LoVo (cell line): ENCODE data around the gene ZFP3.
"Not testable (repeated sequence)": the region's sequence is repeated elsewhere in the genome, so short reads cannot be mapped to it uniquely, and the experiment has no call there.

Source experiments
- DNase-seq: peaks from one replicate; pipeline ENCODE4 v3.0.0-alpha.2; 2016; ENCODE audit warnings: low spot score

Gene ZFP3

DNA sequence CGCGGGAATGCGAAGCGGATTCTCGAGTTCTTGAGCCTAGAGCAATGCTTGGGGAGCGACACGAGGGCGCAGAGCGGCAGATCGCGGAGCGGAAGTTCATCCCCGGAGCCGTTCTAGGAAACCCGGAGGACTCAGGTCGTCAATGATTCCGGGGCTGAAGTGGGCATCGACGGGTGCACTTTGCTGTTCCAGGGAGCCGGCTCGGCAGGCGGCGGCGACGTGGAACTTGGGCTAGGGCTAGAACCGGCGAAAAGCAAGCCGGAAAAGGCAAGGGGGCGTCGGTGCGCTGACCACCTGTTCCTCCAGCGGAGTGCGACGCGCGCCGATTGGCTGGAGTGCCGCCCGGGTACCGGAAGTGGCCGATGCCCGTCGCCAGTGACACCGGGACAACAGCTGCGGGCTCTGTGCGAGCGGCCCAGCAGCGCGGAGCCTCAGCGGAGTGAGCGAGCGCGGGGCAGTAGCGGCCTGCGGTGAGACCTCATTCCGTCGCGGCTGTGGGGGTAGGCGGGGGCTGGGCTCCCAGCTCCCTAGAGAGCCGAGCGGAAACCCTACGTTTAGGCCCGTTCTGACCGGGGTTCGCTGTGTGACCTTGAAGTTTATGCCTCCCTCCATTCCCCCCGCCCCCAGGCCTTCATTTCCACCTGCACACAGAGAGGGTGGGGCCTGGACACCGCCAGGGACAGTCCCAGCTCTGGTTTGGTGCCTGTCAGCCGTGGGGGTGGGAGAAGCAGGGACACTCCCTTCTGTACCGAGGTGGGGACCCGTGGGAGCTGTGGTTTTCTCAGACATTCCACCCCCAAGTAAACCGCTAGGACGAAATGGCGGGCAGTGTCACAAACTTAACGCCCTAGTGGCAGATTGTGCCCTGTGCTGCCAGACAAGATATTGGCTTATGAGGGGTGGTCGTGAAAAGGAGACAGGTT is at the start of gene ZFP3:
Gene ZFP3 (plus strand): TSS at position 362 of the 923 bp plus-strand sequence. CDS start 13,038 bp downstream, outside the sequence.
- DNase-seq: no peak

DNA sequence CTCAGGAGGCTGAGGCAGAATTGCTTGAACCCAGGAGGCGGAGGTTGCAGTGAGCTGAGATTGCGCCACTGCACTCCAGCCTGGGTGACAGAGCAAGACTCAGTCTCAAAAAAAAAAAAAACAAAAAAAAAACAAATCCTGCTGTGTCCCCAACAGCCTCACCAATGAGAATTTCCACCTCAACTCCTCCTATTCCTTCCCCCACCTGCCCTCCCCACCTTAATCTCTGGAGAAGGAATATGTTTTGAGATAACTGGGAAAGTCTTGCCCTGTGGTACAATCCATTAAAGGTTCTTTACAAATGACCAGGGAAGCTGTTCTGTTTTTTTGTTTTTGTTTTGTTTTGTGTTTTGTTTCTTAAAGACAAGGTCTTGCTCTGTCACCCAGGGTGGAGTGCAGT is 48.1 kb upstream of the ZFP3 start:
- not testable (repeated sequence) for DNase-seq

DNA sequence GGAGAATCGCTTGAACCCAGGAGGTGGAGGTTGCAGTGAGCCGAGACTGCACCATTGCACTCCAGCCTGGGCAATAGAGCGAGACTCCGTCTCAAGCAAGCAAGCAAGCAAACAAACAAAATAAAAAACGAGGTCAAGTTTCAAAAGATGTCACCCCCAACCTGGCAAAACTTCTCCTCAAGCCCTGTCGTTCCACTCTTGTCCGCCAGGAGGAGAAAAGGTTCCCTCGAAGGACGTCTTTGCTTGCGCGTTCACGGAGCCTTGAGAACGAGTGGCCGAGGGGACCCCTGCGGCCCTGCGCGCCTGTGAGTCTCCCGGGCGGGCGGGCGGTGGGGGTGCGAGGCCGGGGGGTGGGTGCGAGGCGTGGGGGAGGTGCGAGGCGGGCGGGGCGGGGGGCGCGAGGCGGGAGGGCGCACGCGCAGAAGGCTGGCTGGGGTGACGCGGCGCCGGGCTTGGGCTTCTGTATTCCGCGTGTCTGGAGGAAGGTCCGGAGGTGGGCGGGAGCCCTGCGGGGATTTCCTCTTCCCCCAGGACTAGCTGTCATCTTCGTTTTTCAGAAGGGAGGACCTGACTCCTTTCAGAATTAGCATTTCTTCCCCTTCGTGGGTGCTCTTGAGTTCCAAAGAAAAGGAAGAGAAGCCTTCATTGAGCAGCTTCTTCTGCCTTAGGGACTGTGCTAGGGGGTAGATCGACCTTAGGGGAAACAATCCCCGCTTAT is 46.7 kb upstream of the ZFP3 start:
- peak; percentile 77 for DNase-seq

DNA sequence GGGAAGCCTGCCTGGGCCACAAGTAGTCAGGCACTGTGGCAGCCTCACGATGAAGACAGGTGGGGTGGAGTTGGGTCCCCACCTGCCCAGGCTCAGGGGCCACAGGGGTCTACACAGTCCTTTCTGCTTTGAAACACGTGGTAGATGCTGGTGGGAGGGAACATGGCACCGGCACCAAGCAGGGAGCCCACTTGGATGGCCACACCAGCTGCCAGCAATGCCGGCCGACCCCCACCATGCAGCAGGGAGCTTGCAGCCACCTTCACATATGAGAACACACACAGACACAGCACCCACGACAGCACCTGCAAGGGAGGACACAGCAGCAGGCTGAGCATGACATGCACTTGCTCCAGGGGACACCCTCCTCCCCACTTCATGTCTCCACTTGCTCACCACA is 45.4 kb upstream of the ZFP3 start:
- no peak for DNase-seq

DNA sequence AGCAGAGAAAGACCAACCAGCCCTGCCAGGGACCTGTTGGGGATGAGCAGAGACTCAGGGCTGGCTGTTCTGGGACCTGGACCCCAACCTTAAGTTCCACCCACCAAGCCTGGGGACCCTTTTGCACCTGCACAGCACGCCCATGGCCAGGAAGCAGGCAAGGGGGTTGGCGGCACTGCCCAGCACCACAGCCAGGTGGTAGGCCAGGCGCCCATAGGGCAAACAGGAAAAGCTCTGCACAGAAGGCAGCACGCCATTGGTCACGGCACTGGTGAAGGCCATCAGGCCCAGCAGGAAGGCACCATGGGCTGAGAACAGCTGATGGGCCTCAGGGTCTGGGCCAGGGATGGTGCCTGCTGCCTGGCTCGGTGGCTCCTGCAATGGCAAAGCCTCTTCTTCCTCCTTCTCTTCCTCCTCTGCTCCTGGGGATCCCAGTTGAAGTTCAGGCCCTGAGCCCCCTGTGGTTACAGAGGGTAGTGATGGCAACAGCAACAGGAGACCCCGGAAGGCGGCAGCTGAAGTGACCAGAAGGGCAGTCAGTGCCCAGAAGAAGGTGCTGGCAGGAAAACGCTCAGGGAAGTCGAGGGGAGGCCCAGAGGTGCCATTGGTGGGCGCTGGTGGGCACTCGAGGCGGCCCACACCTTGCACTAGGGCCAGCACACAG is 44.8 kb upstream of the ZFP3 start:
- no peak for DNase-seq

DNA sequence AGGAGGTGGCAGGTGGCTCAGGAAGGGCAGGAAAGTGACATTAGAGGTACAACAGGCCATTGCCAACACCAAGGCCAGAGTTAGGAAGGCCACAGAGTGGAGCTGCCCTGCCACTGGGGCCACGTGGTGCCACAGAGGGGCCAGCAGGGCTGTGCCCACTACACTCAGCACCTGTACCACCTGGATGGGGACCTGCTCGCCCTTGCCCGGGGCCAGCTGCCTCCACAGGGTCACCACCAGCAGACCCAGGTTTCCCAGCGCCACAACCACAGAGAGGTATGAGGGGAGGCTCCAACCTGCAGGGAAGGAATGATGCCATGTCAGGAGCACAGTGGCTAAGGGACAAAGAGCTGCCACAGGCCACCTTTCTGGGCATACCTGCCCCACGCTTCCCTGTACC is 44.2 kb upstream of the ZFP3 start:
- no peak for DNase-seq

DNA sequence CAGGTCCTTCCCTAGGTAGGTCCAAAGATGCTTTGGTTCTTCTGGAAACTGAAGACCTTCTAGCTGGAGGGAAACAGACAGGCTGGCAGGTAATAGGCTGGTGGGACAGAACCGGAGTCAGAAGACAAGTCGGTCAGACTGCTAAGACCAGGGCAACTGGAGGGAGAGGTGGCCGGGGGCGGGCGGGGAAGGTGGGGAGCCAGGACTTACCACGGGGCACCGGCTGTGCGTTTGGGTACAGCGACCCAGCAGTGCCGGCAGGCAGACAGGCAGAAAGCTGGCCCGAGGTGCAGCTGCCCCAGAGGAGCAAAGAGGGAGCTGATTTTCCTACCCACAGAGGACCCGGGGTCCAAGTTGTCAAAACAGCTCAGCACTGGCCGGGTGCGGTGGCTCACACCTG is 43.6 kb upstream of the ZFP3 start:
- DNase-seq: no peak

DNA sequence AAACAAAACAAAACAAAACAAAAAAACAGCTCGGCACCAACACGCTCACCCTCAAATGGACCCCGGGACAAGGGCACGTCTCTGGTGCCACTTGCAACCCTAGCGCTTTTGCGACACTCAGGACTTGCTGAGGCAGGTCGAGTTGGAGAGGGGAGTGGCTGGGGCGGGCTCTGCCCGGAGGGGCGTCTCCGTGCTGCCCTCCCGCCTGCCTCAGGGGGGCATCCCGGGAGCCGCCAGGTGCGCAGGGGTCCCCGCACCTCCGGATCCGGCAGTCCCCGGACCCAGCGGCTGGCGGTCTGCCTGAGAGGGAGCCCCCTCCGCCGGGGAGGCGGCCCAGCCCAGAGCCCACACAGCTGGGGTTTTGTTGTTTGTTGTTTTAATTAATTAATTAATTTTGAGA is 43.0 kb upstream of the ZFP3 start, which contains the start of gene SLC52A1:
Gene SLC52A1 (minus strand): TSS at position 112 of the 400 bp plus-strand sequence. CDS start 820 bp downstream, outside the sequence.
- peak; percentile 24 for DNase-seq

DNA sequence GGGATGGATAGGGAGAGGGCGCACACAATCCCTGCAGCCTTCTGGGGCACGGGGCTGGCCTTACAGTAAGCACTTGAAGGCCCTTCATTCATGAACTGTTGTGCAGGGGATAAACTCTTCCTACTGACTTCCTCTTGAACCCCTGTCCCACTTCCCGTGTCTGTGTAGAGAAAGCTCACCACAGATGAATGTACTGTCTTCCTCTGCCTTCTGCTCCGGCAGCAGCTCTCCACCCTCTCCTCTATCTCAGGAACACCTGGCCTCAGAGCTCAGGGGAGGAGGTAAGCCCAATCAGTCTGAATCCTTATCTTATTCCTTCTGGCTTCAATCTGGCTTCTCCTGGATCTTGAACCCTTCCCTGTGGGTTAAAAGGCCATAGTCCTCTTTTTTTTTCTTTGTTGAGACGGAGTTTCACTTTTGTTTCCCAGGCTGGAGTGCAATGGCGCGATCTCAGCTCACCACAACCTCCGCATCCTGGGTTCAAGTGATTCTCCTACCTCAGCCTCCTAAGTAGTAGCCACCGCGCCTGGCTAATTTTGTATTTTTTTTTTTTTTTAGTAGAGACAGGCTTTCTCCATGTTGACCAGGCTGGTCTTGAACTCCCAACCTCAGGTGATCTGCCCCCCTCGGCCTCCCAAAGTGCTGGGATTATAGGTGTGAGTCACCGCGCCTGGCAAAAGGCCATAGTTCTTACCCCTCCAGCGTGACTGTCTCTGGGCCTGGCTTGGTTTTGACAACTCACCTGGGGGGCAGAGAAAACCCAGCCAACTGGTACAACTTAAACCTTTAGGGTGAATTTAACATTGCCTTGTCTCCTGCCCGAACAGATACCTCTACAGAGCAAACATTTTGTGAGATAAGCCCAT is 35.9 kb upstream of the ZFP3 start:
- peak; percentile 15 for DNase-seq

DNA sequence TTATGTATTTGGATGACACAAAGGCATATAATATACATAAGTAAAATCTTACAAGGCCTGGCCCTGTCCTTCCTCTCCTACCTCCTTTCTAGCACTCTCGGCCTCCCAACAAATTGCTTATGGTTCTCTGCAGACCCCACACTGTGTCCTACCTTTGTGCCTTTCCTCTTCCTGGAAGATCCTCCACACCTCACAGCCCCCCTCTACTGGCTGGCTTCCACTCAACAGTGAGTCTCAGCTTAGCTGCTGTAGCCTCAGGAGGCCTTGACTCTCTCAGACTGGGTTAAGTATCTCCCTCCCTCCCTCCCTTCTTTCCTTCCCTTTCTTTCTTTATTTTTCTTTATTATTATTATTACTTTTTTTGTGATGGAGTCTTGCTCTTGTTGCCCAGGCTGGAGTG is 34.7 kb upstream of the ZFP3 start:
- DNase-seq: no peak

DNA sequence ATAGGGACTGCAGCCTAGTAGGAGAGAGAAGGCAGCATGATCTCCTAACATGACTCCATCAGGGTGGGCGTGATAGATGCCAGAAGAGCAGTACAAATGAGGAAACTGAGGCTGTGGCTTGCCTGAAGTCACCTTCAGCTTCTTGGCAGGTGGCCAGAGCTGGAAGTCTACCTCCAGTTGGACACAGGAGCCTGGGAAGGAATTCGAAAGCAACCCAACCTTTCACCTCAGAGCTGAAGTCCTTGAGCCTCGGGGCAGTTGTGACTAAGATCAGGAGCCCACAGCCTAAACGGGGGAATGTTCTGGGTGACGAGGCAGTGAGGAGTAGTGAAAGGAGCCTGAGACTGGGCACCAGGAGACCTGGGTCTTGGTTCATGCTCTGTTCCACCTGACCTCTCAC is 33.6 kb upstream of the ZFP3 start:
- DNase-seq: peak; percentile 41

DNA sequence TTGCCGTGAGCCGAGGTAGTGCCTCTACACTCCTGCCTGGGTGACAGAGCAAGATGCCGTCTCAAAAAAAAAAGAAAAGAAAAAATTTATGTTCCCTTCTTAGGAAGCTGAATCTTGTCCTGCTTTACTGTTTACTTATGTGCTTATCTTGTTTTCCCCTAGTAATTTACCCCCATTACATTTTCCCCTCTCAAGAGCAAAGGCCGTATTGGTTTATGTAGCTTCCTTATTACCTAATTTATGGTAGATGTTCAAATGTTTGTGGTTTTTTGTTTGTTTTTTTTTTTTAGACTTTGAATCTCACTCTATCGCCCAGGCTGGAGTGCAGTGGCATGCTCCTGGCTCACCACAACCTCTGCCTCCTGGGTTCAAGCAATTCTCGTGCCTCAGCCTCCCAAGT is 32.8 kb upstream of the ZFP3 start:
- DNase-seq: peak; percentile 44

DNA sequence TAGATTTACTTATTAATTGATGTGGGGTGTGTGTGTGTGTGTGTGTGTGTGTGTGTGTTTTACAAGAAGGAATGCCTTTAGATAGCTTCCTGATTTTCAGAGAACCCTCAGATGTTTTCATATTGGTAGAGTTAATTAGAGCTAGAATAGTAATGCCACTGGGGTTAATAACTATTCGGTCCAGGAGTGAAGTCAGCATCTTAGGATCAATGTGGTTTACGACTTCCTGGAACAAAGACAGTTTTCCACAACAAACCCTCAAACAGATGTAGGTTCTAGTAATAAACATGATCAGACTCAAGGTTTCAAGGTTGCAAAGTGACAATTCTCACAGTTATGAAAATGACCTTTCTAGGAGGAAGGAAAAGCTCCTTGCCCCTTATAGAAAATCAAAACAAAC is 30.8 kb upstream of the ZFP3 start:
- DNase-seq: no peak

DNA sequence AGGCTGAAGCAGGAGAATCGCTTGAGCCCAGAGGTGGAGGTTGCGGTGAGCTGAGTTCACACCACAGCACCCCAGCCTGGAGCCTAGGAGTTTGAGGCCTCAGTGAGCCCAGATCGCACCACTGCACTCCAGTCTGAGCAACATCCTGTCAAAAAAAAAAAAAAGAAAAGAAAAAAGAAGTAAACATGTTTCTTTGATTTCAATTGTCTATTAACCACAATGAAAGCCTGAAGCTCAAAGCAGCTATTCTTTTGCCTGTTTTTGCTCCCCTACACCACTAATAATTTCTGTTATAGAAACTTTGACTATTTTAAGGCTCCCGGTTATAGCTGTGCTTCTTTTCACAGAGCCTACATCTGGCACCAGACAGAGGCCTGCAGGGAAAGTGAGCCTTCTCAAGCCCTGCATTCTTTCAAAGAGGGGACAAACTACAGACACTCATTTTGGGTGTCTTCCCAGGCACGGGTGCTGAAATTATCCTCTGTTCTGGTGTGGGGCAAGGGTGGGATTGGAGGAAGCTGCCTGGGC is 28.9 kb upstream of the ZFP3 start:
- DNase-seq: no peak

DNA sequence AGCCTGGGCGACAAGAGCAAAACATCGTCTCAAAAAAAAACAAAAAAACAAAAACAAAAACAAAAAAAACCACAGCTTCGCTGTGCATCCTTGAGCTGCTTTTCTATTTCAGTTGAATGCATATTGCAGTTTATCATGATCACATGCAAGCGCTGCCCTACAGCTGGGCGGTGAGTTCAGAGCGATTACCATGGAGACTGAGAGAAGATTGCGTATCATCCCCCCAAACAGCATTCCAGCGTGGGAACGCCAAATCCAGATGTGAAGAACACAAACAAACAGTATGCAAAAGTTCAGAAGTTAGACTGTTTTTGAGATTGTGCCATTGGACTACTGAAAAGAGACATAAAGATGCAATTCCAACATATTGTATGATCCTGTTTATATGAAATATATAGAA is 28.0 kb upstream of the ZFP3 start:
- no peak for DNase-seq

DNA sequence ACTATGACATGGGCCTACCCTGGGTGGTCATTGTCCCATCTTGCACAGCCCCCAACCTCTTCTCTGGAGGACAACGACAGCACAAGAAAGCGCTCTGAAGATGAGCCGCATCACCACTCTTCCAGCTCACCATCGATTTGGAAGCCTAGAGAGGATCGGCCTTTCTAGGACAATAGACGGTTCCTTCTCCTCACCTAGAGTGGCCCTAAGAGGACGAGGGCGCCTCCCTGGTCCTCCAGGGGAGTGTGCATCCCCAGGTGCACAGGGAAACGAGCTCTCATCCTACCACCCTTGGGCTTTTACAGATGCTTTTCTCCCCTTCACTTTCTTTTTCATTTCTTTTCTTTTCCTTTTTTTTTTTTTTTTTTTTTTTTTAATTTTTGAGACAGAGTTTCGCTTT is 22.7 kb upstream of the ZFP3 start:
- no peak for DNase-seq

DNA sequence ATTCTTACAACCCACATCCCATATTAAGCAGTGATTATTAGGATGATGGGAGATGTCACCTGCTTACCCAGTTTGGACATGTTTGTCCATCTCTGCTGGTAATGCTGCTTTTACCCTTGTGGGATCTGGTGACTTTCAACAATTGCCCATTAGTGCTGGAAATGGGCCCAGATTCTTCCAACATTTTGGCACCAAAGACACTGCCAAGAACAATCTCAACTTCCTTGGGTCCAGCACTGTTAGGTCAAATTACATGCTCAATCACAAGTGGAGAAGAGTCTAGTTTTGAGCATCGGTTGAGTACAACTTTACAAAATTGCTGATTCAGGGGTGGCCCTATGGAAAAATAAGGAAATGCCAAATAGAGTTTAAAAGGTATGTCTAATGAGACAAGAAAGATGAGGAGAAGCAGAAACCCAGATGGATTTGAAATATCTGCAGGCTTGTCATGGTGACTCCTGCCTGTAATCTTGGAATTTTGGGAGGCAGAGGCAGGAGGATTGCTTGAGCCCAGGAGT is 13.0 kb upstream of the ZFP3 start:
- no peak for DNase-seq

DNA sequence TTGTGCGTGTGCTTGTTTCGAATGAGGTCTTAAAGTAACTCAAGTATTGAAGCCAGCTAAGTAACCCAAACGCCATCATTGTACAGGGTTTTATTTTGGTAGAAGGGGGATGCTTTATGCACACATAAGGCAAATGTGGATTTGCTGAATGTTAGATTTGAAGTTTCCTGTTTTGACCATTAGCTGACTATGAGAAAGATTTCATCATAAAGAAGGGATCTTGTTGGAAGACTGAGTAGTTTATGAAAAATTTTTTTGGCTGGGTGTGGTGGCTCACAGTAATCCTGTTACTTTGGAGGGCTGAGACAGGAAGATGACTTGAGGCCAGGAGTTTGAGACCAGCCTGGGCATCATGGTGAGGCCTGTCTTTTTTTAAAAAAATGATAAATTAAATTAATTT is 10.0 kb upstream of the ZFP3 start:
- no peak for DNase-seq

DNA sequence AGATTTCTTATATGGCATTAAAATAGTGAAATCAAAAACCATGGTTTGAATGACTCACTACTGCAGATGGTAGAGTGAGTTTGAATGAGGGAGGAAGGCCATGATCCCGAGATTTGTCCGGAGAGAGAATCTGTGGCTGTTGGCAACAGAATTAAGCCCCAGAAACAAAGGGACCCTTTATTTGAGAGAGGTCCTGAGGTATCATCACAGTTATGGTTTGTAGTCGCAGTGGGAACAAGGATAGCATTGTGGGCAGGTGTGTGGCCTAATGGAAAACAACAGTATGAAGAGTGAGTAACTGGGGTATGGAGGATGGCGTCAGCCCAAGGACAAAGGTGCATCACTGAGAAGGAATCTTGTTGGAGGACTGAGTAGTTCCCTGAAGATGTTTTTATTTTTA is 8.5 kb upstream of the ZFP3 start:
- DNase-seq: no peak

DNA sequence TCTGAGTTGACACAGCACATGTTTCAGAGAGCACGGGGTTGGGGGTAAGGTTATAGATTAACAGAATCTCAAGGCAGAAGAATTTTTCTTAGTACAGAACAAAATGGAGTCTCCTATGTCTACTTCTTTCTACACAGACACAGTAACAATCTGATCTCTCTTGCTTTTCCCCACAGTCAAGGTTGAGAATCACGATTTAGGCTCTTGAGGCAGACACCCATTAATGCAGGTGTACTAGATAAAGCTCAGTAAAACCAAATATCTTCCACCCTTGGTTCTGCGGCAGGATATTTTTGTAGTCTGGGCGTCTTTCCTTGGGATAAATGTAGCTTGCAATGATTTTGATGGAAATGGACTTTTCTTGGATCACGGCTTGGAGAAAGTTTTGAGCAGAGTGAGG is 2.8 kb upstream of the ZFP3 start:
- not testable (repeated sequence) for DNase-seq

DNA sequence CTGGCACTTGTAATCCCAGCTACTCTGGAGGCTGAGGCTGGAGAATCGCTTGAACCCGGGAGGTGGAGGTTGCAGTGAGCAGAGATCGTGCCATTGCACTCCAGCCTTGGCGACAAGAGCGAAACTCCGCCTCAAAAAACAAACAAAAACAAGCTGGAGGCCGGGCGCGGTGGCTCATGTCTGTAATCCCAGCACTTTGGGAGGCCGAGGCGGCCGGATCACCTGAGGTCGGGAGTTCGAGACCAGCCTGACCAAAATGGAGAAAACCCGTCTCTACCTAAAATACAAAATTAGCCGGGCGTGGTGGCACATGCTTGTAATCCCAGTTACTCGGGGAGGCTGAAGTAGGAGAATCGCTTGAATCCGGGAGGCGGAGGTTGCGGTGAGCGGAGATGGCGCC is 992 bp upstream of the ZFP3 start:
- DNase-seq: not testable (repeated sequence)
